ENCODE data around the gene CHRNE.
"Not testable (repeated sequence)": the region's sequence is repeated elsewhere in the genome, so short reads cannot be mapped to it uniquely, and the experiment has no call there.

Gene CHRNE

GRCh38 chr17:4928881-4929280, 26.0 kb upstream of the CHRNE start:
- Histone ChIP-seq H3K36me3 (ENCODE audit: control insufficient read depth in 1 of 2, insufficient read depth in 2 of 2, low read depth in 1 of 2, low read length in 2 of 2) (peaks cover 11 to 18% of the 10 kb centered on the region in 2 experiments), H4K8ac (ENCODE audit: low read length) (no peak overlapping the region), H3K4me2 (ENCODE audit: low read length, poor library complexity, severe bottlenecking) (no peak overlapping the region), H2AK5ac (ENCODE audit: low read length, severe bottlenecking) (no peak overlapping the region), H3K14ac (ENCODE audit: low read length in 2 of 2) (no peak overlapping the region), H2BK12ac (ENCODE audit: low read length in 2 of 2) (no peak overlapping the region), H2BK120ac (ENCODE audit: low read depth, low read length) (no peak overlapping the region), H3K23ac (ENCODE audit: low read length in 2 of 2) (no peak overlapping the region), H2BK15ac (ENCODE audit: low read depth, poor library complexity, severe bottlenecking) (no peak overlapping the region), H3K9me3 (ENCODE audit: control insufficient read depth, low read length) (no peaks in the 10 kb centered on the region), H3K79me1 (replicated peaks; ENCODE audit: low read length, poor library complexity, severe bottlenecking) (peaks cover 6% of the 10 kb centered on the region), H4K91ac (ENCODE audit: low read length) (no peak overlapping the region), H3K4me1 (ENCODE audit: control insufficient read depth, insufficient read depth, low read depth, low read length) (peaks cover 4% of the 10 kb centered on the region), H2BK5ac (ENCODE audit: low read depth, low read length, poor library complexity, severe bottlenecking) (no peak overlapping the region), H3K27me3 (ENCODE audit: control insufficient read depth in 1 of 2, insufficient read depth in 1 of 2, low read length in 2 of 2) (no peaks in the 10 kb centered on the region), H3K9ac (ENCODE audit: low read length) (no peak overlapping the region), H2AFZ (ENCODE audit: low read depth, low read length) (no peak overlapping the region), H3K18ac (ENCODE audit: low read depth in 1 of 2, low read length in 2 of 2) (no peak overlapping the region), H3K27ac (ENCODE audit: low read length, poor library complexity, severe bottlenecking) (no peak overlapping the region), H3K4me3 (ENCODE audit: insufficient read depth in 1 of 2, low read depth in 1 of 2, low read length in 2 of 2) (no peak overlapping the region), H3K4ac (ENCODE audit: low read depth in 1 of 2, low read length in 2 of 2) (no peak overlapping the region)
- 97% methylated on average over 18 of the region's 18 CpGs for WGBS
- no peak for DNase-seq

- H2BK15ac ChIP-seq (ENCODE audit: low read depth, poor library complexity, severe bottlenecking); H2BK12ac ChIP-seq (ENCODE audit: low read length in 2 of 2); H2BK5ac ChIP-seq (ENCODE audit: low read depth, low read length, poor library complexity, severe bottlenecking); H3K4ac ChIP-seq (ENCODE audit: low read depth in 1 of 2, low read length in 2 of 2); H3K9ac ChIP-seq (ENCODE audit: low read length); H2AFZ ChIP-seq (ENCODE audit: low read depth, low read length); H3K23ac ChIP-seq (ENCODE audit: low read length in 2 of 2); H3K4me3 ChIP-seq (ENCODE audit: insufficient read depth in 1 of 2, low read depth in 1 of 2, low read length in 2 of 2); H3K27me3 ChIP-seq (ENCODE audit: control insufficient read depth in 1 of 2, insufficient read depth in 1 of 2, low read length in 2 of 2); H3K4me1 ChIP-seq (ENCODE audit: control insufficient read depth, insufficient read depth, low read depth, low read length); H3K27ac ChIP-seq (ENCODE audit: low read length, poor library complexity, severe bottlenecking); H3K9me3 ChIP-seq (ENCODE audit: control insufficient read depth, low read length); H2AK5ac ChIP-seq (ENCODE audit: low read length, severe bottlenecking); H3K14ac ChIP-seq (ENCODE audit: low read length in 2 of 2); DNase-seq; H3K79me1 ChIP-seq (replicated peaks; ENCODE audit: low read length, poor library complexity, severe bottlenecking); H4K8ac ChIP-seq (ENCODE audit: low read length); H4K91ac ChIP-seq (ENCODE audit: low read length); H3K4me2 ChIP-seq (ENCODE audit: low read length, poor library complexity, severe bottlenecking); H3K18ac ChIP-seq (ENCODE audit: low read depth in 1 of 2, low read length in 2 of 2); H2BK120ac ChIP-seq (ENCODE audit: low read depth, low read length): not testable (repeated sequence)
- 92% methylated on average over 24 of the region's 24 CpGs for WGBS
- H3K36me3 ChIP-seq (ENCODE audit: control insufficient read depth in 1 of 2, insufficient read depth in 2 of 2, low read depth in 1 of 2, low read length in 2 of 2): peaks cover 5 to 11% of the 10 kb centered on the region in 2 experiments
Measured at GRCh38 chr17:4926577-4927335, 23.9 kb upstream of the CHRNE start.

- DNase-seq: no peak
- H3K23ac ChIP-seq (ENCODE audit: low read length in 2 of 2): no peak overlapping the region
- no peaks in the 10 kb centered on the region for H3K9me3 ChIP-seq (ENCODE audit: control insufficient read depth, low read length)
- no CpG with 5 or more reads among the region's 4 CpGs for WGBS
- H2AFZ ChIP-seq (ENCODE audit: low read depth, low read length): no peak overlapping the region
- no peak overlapping the region for H2BK5ac ChIP-seq (ENCODE audit: low read depth, low read length, poor library complexity, severe bottlenecking)
- no peak overlapping the region for H3K14ac ChIP-seq (ENCODE audit: low read length in 2 of 2)
- no peak overlapping the region for H4K8ac ChIP-seq (ENCODE audit: low read length)
- H2BK12ac ChIP-seq (ENCODE audit: low read length in 2 of 2): no peak overlapping the region
- H2BK15ac ChIP-seq (ENCODE audit: low read depth, poor library complexity, severe bottlenecking): no peak overlapping the region
- no peak overlapping the region for H3K4me2 ChIP-seq (ENCODE audit: low read length, poor library complexity, severe bottlenecking)
- no peaks in the 10 kb centered on the region for H3K36me3 ChIP-seq (ENCODE audit: control insufficient read depth in 1 of 2, insufficient read depth in 2 of 2, low read depth in 1 of 2, low read length in 2 of 2)
- no peak overlapping the region for H3K27ac ChIP-seq (ENCODE audit: low read length, poor library complexity, severe bottlenecking)
- H3K4me3 ChIP-seq (ENCODE audit: insufficient read depth in 1 of 2, low read depth in 1 of 2, low read length in 2 of 2): no peak overlapping the region
- no peak overlapping the region for H4K91ac ChIP-seq (ENCODE audit: low read length)
- no peaks in the 10 kb centered on the region for H3K79me1 ChIP-seq (replicated peaks; ENCODE audit: low read length, poor library complexity, severe bottlenecking)
- H3K9ac ChIP-seq (ENCODE audit: low read length): no peak overlapping the region
- no peak overlapping the region for H3K4ac ChIP-seq (ENCODE audit: low read depth in 1 of 2, low read length in 2 of 2)
- no peaks in the 10 kb centered on the region for H3K4me1 ChIP-seq (ENCODE audit: control insufficient read depth, insufficient read depth, low read depth, low read length)
- H3K18ac ChIP-seq (ENCODE audit: low read depth in 1 of 2, low read length in 2 of 2): no peak overlapping the region
- no peak overlapping the region for H2AK5ac ChIP-seq (ENCODE audit: low read length, severe bottlenecking)
- H3K27me3 ChIP-seq (ENCODE audit: control insufficient read depth in 1 of 2, insufficient read depth in 1 of 2, low read length in 2 of 2): no peaks in the 10 kb centered on the region
- no peak overlapping the region for H2BK120ac ChIP-seq (ENCODE audit: low read depth, low read length)
Measured at GRCh38 chr17:4921320-4921719, 18.4 kb upstream of the CHRNE start.

GRCh38 chr17:4920351-4921048, 17.6 kb upstream of the CHRNE start:
- Histone ChIP-seq H4K8ac (ENCODE audit: low read length) (no peak overlapping the region), H3K79me1 (replicated peaks; ENCODE audit: low read length, poor library complexity, severe bottlenecking) (no peaks in the 10 kb centered on the region), H3K4ac (ENCODE audit: low read depth in 1 of 2, low read length in 2 of 2) (no peak overlapping the region), H3K27ac (ENCODE audit: low read length, poor library complexity, severe bottlenecking) (no peak overlapping the region), H2BK5ac (ENCODE audit: low read depth, low read length, poor library complexity, severe bottlenecking) (no peak overlapping the region), H3K27me3 (ENCODE audit: control insufficient read depth in 1 of 2, insufficient read depth in 1 of 2, low read length in 2 of 2) (no peaks in the 10 kb centered on the region), H3K18ac (ENCODE audit: low read depth in 1 of 2, low read length in 2 of 2) (no peak overlapping the region), H2AK5ac (ENCODE audit: low read length, severe bottlenecking) (no peak overlapping the region), H2BK120ac (ENCODE audit: low read depth, low read length) (no peak overlapping the region), H2AFZ (ENCODE audit: low read depth, low read length) (no peak overlapping the region), H3K9me3 (ENCODE audit: control insufficient read depth, low read length) (no peaks in the 10 kb centered on the region), H3K4me3 (ENCODE audit: insufficient read depth in 1 of 2, low read depth in 1 of 2, low read length in 2 of 2) (no peak overlapping the region), H3K14ac (ENCODE audit: low read length in 2 of 2) (no peak overlapping the region), H4K91ac (ENCODE audit: low read length) (no peak overlapping the region), H3K9ac (ENCODE audit: low read length) (no peak overlapping the region), H3K4me2 (ENCODE audit: low read length, poor library complexity, severe bottlenecking) (no peak overlapping the region), H3K23ac (ENCODE audit: low read length in 2 of 2) (no peak overlapping the region), H2BK15ac (ENCODE audit: low read depth, poor library complexity, severe bottlenecking) (no peak overlapping the region), H2BK12ac (ENCODE audit: low read length in 2 of 2) (no peak overlapping the region), H3K36me3 (ENCODE audit: control insufficient read depth in 1 of 2, insufficient read depth in 2 of 2, low read depth in 1 of 2, low read length in 2 of 2) (no peaks in the 10 kb centered on the region), H3K4me1 (ENCODE audit: control insufficient read depth, insufficient read depth, low read depth, low read length) (no peaks in the 10 kb centered on the region)
- 88% methylated on average over 9 of the region's 10 CpGs for WGBS
- peak; percentile 72 for DNase-seq
